ENCODE data around the gene CEP41. TPM values are rescaled to one million over a fixed set of nuclear protein-coding genes. Genes with fewer than 3 reads are reported as not detected.

The CEP41 gene
- total and polyA plus RNA-seq, 2 of the 13 experiments (the other 11 are each of a cell fraction or from before 2014, with no cell fraction given) = 8.7 to 9.0 TPM

- peak; percentile 40; the same call in 1 of the 2 replicates for TF ChIP-seq ZBTB33 (CRISPR knock-in tag; IDR thresholded peaks at IDR 0.05)
- peak; percentile 72; the same call in 1 of the 2 replicates for TF ChIP-seq ZNF552 (CRISPR knock-in tag; IDR thresholded peaks at IDR 0.05; ENCODE audit: borderline replicate concordance)
- TF ChIP-seq, protein P1, sequence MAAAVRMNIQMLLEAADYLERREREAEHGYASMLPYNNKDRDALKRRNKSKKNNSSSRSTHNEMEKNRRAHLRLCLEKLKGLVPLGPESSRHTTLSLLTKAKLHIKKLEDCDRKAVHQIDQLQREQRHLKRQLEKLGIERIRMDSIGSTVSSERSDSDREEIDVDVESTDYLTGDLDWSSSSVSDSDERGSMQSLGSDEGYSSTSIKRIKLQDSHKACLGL (CRISPR knock-in tag; IDR thresholded peaks at IDR 0.05) = peak; percentile 76; the same call in 1 of the 2 replicates
Observed at GRCh38 chr7:130486114-130486953, 45.5 kb upstream of the CEP41 start (continued).

- ChIA-PET POLR2A (no interaction called here), CTCF (ENCODE audit: low intra/inter-chr PET ratio, low total read pairs) (no interaction called here)
- peak overlapping the region; percentile 27 to 74 (median 28); a peak in 4 of 6 replicates for H3K4me3 ChIP-seq (replicated peaks in 1 of 3; ENCODE audit: insufficient read depth in 1 of 3, low read depth in 2 of 3, low read length in 3 of 3)
- BruUV-seq (replicated peaks) = no TSS peak
- no peaks in the 10 kb centered on the region; a peak in 1 of 5 replicates for H3K27me3 ChIP-seq (ENCODE audit: control insufficient read depth in 1 of 2, insufficient read depth in 2 of 2, low read length in 2 of 2)
- ATAC-seq (no peak), FAIRE-seq (no peak), DNase-seq (ENCODE audit: low spot score) (no peak)
- H3K4me2 ChIP-seq (ENCODE audit: low read depth, low read length) = peak overlapping the region; percentile 75
- H3K9me3 ChIP-seq (ENCODE audit: low read length) = no peaks in the 10 kb centered on the region
- peaks cover 5% of the 10 kb centered on the region for H3K79me2 ChIP-seq (ENCODE audit: insufficient read depth, low read length)
- 36% methylated on average over 11 of the region's 11 CpGs for WGBS (ENCODE audit: low lambda C conversion rate)
- in situ Hi-C loops (cut with HindIII; ENCODE audit: extremely low pct_ligation_motif_present, low pct_unique_long_range_greater_than_20kb) = no loop called here
- peak overlapping the region; percentile 73 for H2AFZ ChIP-seq (ENCODE audit: low read length)
- no peak overlapping the region for H3K27ac ChIP-seq (ENCODE audit: extremely low read length, insufficient read depth, low read length)
- no peaks in the 10 kb centered on the region for H4K20me1 ChIP-seq (ENCODE audit: insufficient read depth, low read length)
- no peak overlapping the region for H3K9ac ChIP-seq (ENCODE audit: insufficient read depth, low read depth, low read length)
- intact Hi-C loops (cut with micrococcal nuclease; ENCODE audit: unreplicated experiment) = loop anchor here (10.0 kb wide), 1 partner anchor 211 kb away; no protein-coding TSS in a partner anchor
- peaks cover 10% of the 10 kb centered on the region for H3K4me1 ChIP-seq (ENCODE audit: insufficient read depth, low read length)
- H3K36me3 ChIP-seq (replicated peaks in 1 of 2; ENCODE audit: control insufficient read depth in 1 of 2, insufficient read depth in 2 of 2, low read length in 2 of 2) = no peaks in the 10 kb centered on the region
- TF ChIP-seq MAF1 (CRISPR knock-in tag; IDR thresholded peaks at IDR 0.05; ENCODE audit: borderline replicate concordance) (0 out of 2 replicates have a peak, but pooled peaks have one; percentile 0), POLR2AphosphoS5 (IDR thresholded peaks at IDR 0.05; ENCODE audit: low read depth, low read length) (no peak), KDM3A (CRISPR knock-in tag; IDR thresholded peaks at IDR 0.05; ENCODE audit: low read depth) (no peak), ZNF512 (CRISPR knock-in tag; IDR thresholded peaks at IDR 0.05) (no peak), ZNF580 (CRISPR knock-in tag; IDR thresholded peaks at IDR 0.05; ENCODE audit: borderline replicate concordance, low read depth) (no peak), SNAPC2 (CRISPR knock-in tag; IDR thresholded peaks at IDR 0.05) (no peak), LBX2 (CRISPR knock-in tag; IDR thresholded peaks at IDR 0.05; ENCODE audit: borderline replicate concordance) (no peak), MED13 (CRISPR knock-in tag; IDR thresholded peaks at IDR 0.05) (no peak), ZNF790 (CRISPR knock-in tag; IDR thresholded peaks at IDR 0.05; ENCODE audit: borderline replicate concordance) (no peak), PRPF4 (IDR thresholded peaks at IDR 0.05; ENCODE audit: low read depth, low read length, poor library complexity, severe bottlenecking) (no peak), ZNF383 (CRISPR knock-in tag; IDR thresholded peaks at IDR 0.05; ENCODE audit: borderline replicate concordance) (no peak), ZNF879 (CRISPR knock-in tag; IDR thresholded peaks at IDR 0.05) (0 out of 2 replicates have a peak, but pooled peaks have one; percentile 27), ZNF253 (CRISPR knock-in tag; IDR thresholded peaks at IDR 0.05; ENCODE audit: borderline replicate concordance) (no peak), TMF1 (CRISPR knock-in tag; IDR thresholded peaks at IDR 0.05; ENCODE audit: low read depth) (no peak), EED (CRISPR knock-in tag; IDR thresholded peaks at IDR 0.05) (no peak)
Observed at GRCh38 chr7:130485734-130486113, 44.9 kb upstream of the CEP41 start.

Data from HepG2 (cell line).